T1000 (cell line): ENCODE measurements around the gene PIM3.
"Not testable (repeated sequence)": the region's sequence is repeated elsewhere in the genome, so short reads cannot be mapped to it uniquely, and the experiment has no call there.

ENCODE experiments used
- DNase-seq: peaks from one replicate; lab custom pipeline; 2025; ENCODE audit warnings: mixed read lengths; lab: John Stamatoyannopoulos, UW

PIM3 gene

DNA sequence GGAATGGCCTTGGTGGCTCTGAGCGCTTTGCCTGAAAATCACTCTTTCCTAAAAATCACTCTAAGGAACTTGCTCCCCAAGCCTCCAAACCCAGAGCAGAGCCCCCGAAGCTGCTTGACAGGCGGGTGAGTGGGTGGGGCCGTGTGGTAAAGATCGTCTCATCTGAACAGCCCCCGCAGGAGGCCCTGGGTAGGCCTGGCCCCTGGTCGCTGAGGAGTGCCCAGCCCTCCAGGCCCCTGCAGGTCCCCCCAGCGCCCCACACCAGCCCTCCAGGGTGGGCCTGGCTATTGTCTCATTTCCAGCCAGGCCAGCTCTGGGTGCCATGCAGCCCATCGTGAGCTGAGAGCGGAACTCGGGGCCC, 17.2 kb upstream of the PIM3 start:
- no peak for DNase-seq

DNA sequence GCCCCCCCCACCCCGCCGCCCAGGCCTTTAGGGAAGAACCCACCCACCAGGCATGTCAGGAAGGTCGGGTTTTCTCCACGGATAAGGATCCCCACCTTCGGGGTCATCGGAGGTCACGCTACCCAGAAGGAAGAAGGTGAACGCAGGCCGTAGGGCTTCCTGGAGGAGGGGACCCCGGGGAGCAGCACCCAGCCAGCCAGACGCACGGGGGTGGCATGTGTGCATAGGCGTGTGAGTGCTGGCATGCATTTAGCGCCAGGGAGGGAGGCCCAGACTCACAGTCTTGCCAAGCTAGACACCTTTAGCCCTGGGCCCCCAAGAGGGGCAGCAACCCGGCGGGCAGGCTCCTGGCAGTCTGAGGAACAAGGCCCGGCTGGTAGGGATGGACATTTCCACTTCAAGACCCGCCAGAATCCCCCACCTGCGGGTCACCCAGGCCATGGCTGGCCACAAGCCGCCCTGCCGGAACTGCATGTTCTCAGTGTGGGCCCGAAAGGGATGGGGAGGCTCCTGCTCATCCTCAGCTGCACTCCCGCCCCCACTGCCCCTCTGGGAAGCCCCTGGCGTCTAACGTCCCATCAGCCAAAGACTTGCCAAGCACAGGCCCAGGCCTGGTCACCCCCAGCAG, 16.7 kb upstream of the PIM3 start:
- DNase-seq, result no peak

DNA sequence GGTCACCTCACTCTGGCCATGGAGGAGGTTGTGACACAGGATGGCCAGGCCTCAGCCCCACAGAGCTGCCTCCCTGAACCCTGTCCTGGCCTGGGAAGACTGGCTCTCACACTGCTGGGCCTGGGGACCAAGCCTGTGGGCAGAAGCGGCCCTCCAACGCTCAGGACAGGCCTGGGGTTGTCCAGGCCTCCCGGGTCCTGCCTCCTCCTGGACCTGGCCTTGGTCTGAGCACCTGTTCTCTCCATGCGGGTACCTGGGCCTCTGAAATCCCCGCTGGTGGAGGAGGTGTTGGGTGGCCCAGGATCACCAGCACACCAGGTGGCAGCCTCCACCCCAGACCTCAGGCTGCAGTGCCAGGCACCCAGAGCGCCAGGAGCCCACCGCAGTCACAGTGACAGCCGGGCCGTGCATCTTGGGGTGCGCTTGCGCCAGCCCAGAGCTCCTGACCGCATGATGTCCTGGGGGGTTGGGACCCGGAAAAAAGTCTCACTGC, 16.1 kb upstream of the PIM3 start:
- DNase-seq, result no peak

DNA sequence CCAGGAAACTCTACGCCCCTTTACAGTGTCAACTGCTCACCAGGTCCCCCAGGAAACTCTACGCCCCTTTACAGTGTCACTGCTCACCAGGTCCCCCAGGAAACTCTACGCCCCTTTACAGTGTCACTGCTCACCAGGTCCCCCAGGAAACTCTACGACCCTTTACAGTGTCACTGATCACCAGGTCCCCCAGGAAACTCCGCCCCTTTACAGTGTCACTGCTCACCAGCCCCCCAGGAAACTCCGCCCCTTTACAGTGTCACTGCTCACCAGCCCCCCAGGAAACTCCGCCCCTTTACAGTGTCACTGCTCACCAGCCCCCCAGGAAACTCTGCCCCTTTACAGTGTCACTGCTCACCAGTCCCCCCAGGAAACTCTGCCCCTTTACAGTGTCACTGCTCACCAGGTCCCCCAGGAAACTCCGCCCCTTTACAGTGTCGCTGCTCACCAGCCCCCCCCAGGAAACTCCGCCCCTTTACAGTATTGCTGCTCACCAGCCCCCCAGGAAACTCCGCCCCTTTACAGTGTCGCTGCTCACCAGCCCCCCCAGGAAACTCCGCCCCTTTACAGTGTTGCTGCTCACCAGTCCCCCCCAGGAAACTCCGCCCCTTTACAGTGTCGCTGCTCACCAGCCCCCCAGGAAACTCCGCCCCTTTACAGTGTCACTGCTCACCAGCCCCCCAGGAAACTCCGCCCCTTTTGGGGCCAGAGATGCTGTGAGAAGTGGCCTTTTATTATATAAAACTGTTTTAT, 15.4 kb upstream of the PIM3 start:
- DNase-seq, result not testable (repeated sequence)

DNA sequence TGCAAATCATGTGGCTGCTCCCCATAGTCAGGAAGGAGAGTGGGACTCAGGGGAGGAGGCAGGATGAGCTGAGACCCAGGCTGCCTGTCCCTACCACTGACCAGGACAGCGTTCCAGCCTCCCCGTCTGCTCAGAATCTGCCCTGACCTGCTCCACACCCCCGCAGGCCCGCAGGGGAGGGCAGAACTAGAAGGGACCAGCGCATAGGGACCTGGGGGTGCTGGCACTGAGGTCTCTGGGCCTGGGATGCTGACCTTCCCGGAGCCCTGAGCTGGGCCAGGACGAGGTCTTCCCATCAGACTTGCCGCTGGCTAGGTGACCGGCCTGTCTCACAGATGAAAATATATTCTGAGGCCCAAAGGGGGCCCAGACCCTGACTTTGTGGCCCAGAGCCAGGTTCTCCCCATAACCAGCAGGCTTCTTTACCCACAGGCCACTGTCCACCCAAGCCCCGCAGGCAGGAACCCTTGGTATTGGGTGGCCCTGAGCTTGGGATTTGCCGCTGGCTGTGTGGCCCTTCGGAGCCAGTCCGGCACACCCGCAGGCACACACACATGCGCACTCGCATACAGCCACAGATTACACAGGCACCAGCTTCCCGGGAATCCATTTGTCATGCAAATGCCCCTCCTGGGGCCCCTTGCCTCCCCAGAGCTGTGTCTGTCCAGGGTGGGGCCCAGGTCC, 13.8 kb upstream of the PIM3 start:
- no peak for DNase-seq

DNA sequence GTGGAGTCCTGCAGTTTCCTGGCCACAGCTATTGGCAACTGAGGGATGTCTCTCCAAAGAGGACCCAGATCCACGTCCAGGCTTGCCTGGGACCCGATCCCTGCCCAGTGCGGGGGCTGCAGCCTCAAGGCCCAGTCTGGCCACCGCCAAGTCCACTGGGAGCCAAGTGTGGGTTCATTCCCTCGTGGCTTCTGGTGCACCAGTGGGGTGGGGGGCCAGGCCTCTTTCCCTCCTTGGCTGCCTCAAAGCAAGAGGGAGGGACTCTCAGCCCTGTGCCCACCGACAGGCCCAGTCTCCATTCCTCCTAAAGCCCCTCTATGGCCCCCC, 13.3 kb upstream of the PIM3 start:
- no peak for DNase-seq

DNA sequence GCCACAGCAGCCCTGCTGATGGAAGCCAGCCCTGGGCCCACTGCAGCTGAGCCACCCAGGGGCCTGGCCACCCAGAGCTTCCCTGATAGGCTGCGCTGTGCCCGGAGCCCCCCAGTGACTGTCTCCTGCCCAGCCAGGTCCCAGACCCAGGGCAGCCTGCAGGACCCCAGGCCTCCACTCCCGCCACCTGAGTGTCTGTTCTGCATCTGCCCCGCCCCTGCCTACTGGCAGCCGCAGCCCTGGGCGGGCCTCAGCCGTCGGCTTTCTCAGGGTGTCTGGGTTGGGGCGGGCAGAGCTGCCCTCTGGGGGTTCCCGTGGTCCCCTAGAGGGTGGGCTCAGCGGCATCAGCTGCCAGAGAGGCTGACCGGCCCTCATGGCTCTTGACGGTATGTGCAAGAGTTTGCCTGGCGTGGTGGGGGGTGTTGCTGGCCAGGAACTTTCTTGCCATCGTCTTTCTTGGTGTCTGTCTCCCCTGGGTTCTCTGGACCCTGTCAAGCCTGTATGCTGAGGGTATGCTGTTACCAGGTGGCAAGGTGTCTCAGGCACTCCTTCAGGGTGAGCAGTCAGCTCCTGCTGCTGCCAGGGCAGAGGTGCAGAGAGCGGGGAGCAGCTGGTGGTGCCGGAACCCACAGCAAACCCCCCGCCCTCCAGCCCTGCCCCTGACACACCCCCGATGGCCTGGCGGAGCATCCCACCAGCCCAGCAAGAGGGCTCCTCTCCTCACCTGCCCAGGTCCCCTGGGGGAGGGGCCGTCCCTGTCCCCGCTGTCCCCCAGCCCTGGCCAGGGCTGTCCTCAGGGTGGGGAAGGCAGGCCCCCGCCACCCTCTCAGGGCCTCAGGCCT, 12.2 kb upstream of the PIM3 start:
- DNase-seq, result no peak

DNA sequence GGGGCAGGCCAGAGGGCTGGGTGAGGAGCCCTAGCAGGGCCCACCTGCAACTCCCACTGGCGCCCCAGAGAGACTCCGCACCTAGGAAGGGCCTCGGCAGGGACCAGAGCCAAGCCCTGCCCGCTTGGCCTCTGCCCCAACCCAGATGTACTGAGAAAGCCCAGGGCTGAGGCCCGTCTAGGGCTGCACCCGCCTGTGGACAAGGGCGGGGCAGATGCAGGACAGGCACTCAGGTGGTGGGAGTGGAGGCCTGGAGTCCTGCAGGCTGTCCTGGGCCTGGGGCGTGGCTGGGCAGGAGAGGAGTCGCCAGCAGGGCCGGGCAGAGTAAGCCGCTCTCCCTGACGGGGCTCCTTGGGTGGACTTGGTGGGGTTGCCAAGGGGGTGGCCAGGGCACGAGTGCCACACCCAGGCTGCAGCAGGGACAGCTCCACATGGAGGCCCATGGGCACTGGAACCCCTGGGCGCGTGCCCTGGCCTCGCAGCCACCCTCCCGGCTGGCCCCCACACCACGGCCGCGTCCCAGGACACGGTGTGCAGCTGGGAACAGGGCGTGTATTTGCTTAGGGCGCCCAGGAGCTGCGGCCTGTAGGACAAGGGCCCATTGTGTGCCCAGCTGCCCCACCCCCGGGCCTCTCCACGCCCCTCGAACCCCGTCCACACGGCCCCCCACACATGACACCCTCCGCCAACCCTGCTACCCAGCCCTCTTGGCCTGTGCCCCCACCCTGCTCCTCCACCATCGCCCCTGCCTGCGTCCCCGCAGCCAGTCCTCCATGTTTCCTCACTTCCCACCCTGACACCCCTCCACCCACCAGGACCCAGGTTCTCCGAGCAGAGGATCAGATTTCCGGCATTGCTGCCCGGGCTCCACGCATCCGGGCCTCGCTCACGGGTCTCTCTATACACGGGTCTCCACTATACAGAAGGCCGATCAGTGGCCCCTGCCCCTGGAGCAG, 11.3 kb upstream of the PIM3 start:
- no peak for DNase-seq

DNA sequence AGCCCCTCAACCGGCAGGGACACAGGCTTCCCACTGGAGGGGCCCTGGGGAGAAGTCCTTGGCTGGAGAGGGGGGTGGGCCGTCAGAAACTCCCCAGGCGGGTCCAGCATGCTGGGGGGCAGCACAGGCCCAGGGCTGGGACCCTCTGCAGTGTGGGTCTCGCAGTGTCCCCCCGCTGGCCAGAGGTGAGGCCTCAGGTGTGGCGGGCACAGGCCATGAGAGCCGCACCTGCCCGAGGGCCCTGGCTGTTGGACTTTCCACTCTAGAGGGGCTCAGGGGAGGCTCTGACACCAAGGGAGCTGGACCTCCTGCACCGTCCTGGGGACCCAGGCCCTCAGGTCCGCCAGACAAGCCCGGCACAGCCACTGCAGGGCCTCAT, 10.7 kb upstream of the PIM3 start:
- no peak for DNase-seq

DNA sequence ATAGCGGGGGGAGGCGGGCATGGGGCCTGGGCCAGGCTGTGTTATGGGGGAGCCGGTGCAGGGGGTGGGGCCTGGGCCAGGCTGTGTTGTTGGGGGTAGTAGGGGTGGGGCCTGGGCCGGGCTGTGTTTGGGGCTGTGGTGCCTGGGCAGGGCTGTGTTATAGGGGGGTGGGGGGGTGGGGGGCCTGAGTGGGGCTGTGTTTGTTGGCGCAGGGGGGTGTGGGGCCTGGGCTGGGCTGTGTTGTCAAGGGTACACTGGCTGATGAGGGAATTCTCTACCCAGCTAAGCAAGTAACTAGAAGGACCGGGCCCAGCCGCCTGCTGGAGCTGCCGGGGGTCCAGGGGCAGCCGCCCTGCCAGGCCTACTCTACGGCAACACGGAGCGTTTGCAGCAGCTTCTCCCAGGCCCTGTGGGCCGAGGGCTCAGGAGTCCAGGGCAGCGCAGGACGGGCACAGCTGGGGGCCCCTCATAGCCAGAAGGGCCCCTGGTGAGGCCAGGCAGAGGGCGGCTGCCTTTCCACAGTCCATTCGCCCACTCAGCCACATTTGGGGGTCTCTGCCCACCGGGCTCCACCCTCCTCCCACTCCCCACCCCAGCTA, 10.1 kb upstream of the PIM3 start:
- no peak for DNase-seq

DNA sequence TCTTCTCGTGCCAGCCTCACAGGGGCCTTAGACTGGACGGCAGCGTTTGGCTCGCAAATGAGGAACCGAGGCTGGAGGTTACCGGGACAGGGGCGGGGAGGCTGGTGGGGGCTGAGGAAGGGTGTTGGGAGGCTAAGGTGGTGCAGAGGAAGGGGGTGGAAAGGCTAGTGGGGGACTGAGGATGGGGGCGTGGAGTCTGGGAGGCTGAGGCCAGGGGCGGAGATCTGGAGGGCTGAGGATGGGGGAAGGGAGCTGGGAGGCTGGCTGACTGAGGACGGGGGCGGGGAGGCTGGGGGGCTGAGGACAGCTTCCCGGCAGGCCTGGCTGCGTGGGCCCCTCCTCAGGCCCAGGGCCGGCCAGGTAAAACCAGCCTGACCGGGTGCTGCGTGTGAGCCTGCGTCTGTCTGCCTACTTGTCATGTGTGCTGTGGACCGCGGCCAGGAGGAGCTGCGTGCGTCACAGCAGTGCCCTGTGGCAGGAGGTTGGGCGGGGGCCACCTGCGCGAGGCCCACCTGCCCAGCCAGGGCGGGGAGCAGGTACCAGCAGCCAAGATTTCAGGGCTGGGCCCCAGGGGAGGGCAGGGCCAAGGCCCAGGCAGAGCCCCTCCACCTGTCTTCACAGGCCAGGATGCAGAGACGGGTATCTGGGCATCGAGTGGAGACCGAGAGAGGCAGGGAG, 9.4 kb upstream of the PIM3 start:
- no peak for DNase-seq

DNA sequence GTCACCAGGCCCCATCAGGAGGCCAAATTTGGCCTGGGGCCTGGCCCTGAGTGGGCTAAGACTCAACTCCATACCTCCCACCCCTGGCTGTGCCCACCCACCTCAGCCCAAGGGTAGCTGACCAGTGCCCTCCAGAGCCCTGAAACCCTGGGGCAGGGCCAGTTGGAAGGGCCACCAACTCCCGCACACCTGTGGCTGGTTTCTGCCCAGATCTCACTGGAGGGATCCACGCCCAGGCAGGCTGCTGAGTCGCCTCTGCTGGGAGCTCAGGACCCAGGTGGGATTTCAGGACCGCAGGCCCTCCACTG, 8.9 kb upstream of the PIM3 start:
- no peak for DNase-seq

DNA sequence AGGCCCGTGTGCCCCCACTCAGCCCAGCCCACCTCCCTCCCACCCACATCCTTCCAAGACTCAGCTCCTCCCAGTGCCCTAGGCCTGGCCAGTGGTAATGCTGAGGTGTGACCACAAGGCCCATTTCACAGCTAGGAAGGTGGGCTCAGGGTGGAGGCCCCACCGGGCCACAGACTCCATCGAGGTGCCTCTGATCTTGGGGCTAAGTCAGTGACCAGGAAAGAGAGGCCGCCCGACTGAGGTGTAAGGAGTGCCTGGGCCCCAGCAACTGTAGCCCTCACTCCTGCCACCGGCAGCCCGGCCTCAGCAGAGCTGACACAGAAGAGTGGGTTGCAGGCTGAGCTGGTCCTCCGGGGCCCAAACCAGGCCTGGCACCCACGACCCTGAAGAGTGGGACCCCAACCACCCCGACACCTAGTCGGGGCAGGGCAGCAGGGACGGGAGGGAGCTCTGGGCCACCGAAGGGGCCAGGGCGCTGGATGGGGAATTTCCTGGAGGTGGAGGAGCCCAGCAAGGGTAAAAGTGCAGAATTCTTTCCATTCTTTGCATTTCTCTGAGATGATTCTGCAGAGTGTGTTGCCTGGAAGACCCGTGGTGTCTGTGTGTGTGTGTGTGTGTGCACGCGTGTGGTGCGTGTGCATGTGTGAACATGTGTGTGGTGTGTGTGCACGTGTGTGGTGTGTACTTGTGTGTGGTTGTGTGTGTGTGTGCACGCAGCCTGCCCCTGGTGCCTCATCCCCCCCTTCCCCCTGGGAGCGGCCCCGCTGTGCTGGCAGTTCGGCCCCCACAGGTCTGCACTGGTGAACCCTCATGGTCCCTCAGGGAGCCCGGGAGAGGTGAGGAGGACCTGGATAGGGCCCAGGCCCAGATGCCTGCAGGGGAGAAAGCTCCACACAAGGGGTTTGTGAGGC, 8.3 kb upstream of the PIM3 start:
- DNase-seq, result no peak

DNA sequence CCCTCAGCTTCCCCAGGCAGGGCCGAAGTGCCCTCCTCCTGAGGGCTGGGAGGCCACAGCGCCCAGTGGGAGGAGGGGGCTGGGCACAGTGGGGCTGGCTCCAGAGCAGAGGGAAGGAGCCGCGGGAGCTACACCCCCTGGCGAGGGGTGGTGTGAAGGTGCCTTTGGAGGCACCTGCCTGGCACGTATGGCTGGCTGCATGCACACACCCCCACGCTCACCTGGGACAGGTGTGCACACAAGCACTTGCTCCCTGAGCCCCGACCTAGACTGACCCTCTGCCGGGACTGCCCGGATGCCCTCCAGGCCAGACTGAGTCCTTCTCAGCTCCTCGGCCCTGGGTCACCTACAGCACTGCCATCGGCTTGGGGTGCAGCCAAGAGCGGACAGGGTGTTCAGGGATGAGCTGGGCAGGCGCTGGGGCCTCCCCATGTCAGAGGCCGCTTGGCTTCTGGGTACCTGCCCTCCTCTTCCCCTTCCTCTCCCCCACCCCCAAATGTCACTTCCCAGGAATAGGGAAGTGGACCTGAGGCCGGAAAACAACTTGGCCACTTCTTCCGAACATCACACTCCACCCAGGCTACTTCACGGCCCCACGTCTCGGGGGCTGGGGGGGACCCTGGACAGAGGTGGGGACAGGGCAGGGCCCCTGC, 7.4 kb upstream of the PIM3 start:
- no peak for DNase-seq

DNA sequence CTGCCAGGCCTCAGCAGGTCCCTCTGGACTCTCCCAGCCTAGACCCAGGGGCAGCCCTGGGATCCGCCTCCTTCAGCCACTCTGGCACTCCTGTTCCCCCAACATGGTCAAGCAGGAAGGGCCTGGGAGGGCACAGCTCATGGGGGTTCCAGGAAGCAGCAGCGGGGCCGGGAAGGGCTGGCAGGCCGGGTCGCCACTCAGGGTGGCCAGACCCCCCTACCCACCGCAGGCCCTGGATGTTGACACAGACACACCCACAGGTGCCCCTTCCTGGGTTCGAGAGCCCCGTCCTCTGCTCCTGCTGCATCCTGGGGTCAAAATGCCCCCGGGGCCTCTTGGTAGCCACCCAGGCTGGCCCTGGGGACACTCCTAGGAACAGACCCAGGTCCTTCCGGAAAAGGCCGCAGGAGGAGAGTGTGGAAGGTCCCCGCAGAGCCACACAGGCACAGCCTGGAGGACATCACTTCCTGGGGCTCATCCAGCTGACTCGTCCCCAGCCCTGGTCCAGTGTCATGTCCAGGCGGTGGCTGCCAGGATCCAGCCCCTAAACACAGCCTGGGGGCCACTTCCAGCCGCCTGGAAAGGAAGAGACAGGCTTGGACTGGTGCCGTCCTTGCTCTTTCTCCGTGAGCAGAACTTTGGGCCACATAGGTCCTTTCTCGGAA, 6.8 kb upstream of the PIM3 start:
- DNase-seq, result no peak

DNA sequence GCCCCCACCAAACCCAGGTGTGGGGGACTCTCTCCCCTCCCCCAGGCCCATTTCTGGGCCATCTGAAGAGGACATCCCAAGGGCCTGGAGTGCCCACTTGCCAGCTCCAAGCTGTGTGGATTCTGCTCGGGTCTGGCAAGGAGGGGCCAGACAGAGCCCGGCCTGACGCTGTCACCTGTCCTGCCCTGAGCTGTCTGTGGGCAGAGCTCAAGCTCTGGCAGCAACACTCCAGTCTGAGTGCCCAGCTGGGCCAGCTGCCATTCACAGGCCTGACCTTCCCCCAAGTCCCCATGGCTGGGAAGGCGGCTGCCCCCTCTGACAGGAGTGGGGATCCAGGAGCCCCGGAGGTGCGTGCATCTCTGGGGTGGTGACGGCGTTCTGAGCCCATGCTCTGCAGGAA, 6.2 kb upstream of the PIM3 start:
- DNase-seq, result no peak

DNA sequence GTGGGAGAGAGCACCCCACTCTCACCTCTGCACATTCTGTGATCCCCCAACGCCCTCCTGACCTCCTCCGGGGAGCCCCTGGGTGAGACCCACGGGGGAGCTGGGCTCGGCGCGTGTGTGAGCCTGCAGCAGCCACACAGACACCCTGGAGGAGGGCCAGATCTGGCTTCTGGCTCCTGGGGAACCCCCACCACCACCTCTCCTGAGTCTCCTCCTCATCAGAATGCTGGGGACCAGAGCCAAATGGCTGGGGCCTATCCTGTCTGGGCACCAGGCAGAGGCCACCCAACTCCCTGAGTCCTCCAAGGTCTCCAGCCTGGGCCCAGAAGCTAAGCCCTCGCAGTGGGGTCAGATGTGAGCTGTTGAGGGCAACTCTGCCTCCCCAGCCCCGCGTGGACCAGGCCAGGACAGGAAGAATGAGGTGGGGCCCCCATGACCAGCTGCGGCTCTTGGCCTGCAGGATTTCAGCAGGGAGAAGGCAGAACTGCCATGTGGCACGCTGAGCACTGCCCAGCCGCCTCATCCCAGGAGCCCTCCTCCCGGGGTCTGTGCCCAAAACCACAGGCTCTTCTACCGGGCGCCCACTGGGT, 5.5 kb upstream of the PIM3 start:
- no peak for DNase-seq
